AG10803 (cell line): Measurements from ENCODE around the gene DMD.

Experiments used
- DNase-seq: peaks from one replicate; pipeline ENCODE4 v3.0.0; 2010; ENCODE audit warnings: low read depth
- H3K4me3 ChIP-seq: 2 replicates; pipeline ENCODE4 v1.5.1; 2011; ENCODE audit warnings: mild to moderate bottlenecking, low read length, control low read depth
- TF ChIP-seq, protein P1 (sequence below): conservative IDR thresholded peaks from 2 replicates; pipeline ENCODE4 v1.5.1; 2011; ENCODE audit warnings: mild to moderate bottlenecking, low read length, control low read depth, inconsistent platforms

The DMD gene

DNA sequence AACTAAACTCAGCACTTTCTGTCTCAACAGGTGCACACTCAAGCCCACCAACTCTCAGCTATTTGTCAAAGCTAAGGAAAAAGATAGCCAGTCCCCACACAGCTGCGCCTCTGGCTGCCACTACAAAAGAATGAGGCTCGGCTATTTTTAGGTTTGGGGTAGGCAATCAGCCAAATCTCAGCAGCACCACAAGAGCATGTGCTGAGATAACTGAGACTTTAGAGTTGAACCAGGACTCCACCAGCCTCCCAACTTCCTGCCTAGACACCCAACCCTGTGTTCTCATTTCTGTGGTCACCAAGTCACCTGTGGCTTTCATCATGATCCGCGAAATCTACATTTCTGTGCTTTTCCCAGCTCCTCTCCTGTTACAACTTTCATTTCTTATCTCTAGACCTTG is 28.0 kb downstream of the DMD start:
- no peak overlapping the region for H3K4me3 ChIP-seq
- DNase-seq = no peak
- TF ChIP-seq, protein P1, sequence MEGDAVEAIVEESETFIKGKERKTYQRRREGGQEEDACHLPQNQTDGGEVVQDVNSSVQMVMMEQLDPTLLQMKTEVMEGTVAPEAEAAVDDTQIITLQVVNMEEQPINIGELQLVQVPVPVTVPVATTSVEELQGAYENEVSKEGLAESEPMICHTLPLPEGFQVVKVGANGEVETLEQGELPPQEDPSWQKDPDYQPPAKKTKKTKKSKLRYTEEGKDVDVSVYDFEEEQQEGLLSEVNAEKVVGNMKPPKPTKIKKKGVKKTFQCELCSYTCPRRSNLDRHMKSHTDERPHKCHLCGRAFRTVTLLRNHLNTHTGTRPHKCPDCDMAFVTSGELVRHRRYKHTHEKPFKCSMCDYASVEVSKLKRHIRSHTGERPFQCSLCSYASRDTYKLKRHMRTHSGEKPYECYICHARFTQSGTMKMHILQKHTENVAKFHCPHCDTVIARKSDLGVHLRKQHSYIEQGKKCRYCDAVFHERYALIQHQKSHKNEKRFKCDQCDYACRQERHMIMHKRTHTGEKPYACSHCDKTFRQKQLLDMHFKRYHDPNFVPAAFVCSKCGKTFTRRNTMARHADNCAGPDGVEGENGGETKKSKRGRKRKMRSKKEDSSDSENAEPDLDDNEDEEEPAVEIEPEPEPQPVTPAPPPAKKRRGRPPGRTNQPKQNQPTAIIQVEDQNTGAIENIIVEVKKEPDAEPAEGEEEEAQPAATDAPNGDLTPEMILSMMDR = no peak

DNA sequence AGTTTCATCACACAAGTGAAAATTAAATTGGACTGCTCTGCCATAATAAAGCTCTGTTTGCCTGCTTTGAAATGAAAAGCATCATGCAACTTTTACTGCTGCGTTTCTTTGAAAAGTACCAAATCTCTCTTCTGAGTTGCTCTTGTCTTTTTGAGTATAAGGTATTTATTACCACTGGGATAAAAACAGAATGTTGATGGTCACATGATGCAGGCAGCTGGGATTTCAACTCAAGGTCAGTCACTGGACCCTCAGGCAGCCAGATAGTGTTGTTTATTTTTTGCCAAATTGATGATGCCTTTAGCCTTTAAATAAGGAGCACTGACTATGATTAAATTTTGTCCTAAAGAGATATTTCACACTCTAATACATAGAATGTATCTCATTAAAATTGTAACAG is 32.7 kb downstream of the DMD start:
- TF ChIP-seq, protein P1 = no peak
- no peak for DNase-seq
- no peak overlapping the region for H3K4me3 ChIP-seq

DNA sequence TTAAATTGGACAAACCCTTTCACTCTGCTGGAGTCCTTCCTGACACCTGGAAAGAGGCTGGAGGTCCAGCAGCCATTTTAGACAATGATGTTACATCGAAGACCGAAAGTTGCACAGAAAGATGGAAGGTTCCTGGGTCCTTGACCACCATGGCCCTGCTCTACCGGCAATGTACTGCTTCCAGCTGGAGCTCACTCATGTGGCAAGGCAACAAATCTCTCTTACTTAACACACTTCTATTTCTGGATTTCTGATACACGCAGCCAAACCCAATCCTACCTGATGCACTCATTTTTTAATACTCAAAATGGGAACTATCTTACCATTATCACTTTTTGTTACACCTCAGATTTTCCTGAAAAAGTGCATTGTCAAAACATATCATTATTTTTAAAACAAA is 33.1 kb downstream of the DMD start:
- no peak for DNase-seq
- TF ChIP-seq, protein P1 = no peak

DNA sequence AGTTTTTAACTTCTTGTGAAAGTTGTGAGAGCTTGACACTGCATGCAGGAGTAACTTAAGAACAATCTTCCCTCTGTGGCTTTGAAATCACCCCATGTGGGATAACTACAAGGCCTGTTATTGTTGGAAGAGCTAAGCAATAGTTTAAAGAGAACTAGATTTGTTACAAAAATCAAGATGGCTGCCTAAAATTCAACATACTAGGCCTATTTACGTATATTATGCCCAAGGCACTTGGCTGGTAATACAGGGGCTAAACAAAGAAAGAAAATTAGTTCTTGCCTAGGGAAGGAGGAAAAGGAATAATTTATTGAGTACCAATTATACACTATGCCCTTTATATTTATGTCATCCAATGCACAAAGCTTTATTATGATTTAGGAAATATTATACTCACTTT is 36.1 kb downstream of the DMD start:
- no peak for DNase-seq
- TF ChIP-seq, protein P1 = no peak

More for the DNA sequence above, 33.1 kb downstream of the DMD start:
- H3K4me3 ChIP-seq = no peak overlapping the region

DNA sequence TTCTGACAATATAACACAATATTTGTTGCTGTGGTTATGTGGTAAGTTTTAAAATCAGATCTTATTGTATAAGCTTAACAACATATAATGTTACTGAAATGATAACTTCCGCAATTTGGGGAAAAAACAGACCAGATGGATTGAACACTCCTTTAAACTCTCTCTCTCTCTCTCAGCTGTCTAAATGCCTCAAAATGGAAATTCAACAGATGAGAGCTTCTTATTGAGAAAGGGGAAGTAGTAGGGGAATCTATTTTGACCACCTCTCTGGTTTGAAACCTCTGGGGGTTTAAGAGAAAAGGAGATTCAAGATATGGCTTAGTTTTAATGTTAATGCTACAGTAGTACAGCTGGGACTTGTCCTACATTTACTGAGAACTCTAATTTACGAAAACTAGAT is 40.3 kb downstream of the DMD start:
- TF ChIP-seq, protein P1 = no peak
- no peak overlapping the region for H3K4me3 ChIP-seq
- no peak for DNase-seq

More for the DNA sequence above, 36.1 kb downstream of the DMD start:
- no peak overlapping the region for H3K4me3 ChIP-seq

DNA sequence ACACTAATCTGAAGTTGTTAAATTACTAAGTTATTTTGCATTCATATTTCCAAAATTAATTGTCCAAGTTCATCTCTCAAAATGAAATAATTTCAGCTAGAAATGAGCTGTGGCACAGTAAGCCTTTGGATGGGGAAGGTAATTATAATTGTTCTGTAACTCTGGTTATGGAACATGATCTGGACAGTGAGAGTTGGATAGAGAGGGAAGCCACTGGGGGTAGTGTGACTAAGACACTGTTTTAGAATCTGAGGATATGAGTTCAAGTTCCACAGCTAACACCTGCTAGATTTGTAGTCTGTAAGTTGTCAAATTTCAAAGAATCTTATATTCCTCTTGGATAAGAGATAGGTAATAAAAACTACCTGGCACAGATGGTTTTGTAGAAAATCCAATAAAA is 49.5 kb downstream of the DMD start:
- TF ChIP-seq, protein P1 = no peak
- no peak for DNase-seq
- no peak overlapping the region for H3K4me3 ChIP-seq

DNA sequence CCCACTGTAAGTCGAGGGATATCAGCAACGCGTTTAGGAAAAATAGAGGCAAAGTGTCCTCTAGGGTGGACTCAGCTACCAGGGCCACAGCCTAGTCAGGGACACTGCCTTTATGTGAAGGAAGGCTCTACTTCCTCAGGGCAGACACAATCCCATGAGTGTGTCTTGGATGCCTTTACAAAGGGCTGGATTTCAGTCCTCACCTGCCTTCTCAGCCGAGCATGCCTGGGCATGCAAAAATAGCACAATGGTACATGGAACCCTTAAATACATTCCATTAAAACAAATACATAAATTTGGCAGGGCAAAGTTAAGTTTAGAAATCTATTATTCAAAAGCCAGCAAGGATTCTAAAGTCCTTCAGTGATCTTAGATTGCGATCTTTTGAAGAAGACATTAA is 51.1 kb downstream of the DMD start:
- no peak overlapping the region for H3K4me3 ChIP-seq
- no peak for DNase-seq
- TF ChIP-seq, protein P1 = no peak
